HG02571 (cell line): ENCODE measurements around the gene GNMT.

Experiments
- ATAC-seq: cut with Tn5 transposase; IDR thresholded peaks from one replicate; pipeline ENCODE4 v1.9.1; 2021; ENCODE audit warnings: mild to moderate bottlenecking, moderate library complexity; ENCODE audit not compliant: unreplicated experiment

The GNMT gene

GRCh38 chr6:43009124-43009523 lies 48.6 kb downstream of the GNMT start:
- no peak for ATAC-seq

- ATAC-seq: no peak
Measured at GRCh38 chr6:43011207-43011606, 50.7 kb downstream of the GNMT start.

- ATAC-seq: no peak
Measured at GRCh38 chr6:43012364-43012763, 51.8 kb downstream of the GNMT start.

GRCh38 chr6:43013097-43013842 lies 52.7 kb downstream of the GNMT start:
- no peak for ATAC-seq
